Stomach (tissue), 9 donors: ENCODE results near the gene RPL27. TPM values are rescaled to one million over a fixed set of nuclear protein-coding genes. Genes with fewer than 3 reads are reported as not detected.
A peak's percentile ranks its signal among the peaks of the same experiment; 100 is the strongest.

Experiments
- DNase-seq, 2 donors: peaks; one replicate each; pipeline versions ENCODE4 v3.0.0 to v3.0.0-alpha.2; 2013 to 2019
- H3K27ac ChIP-seq, 5 donors: fragments of 200-600 bp in 4 of 5; sonication (generic) in 4 of 5; one replicate each; pipeline ENCODE4 v1.5.1; 2013 to 2019; ENCODE audit warnings: mild to moderate bottlenecking in 1 of 5, moderate library complexity in 1 of 5
- H3K27me3 ChIP-seq, 3 donors: fragments of 200-600 bp; sonication (generic); one replicate each; pipeline ENCODE4 v1.5.1; 2017 to 2019; ENCODE audit warnings: mixed run types in 1 of 3
- H3K36me3 ChIP-seq, 4 donors: fragments of 200-600 bp; sonication (generic); 1 replicate in 3 of 4; 2 replicates in 1 of 4; pipeline ENCODE4 v1.5.1; 2016 to 2019
- H3K4me1 ChIP-seq, 4 donors: fragments of 200-600 bp; sonication (generic); one replicate each; pipeline ENCODE4 v1.5.1; 2016 to 2019
- H3K4me3 ChIP-seq, 4 donors: fragments of 200-600 bp; sonication (generic) in 3 of 4; one replicate each; pipeline ENCODE4 v1.5.1; 2016 to 2019; ENCODE audit warnings: mild to moderate bottlenecking in 1 of 4
- H3K9me3 ChIP-seq, 4 donors: fragments of 200-600 bp; sonication (generic); one replicate each; pipeline ENCODE4 v1.5.1; 2016 to 2019
- CTCF ChIP-seq, 7 experiments: fragments of 450-650 bp in 4 of 7; fragments of 200-600 bp in 3 of 7; sonication (generic) in 3 of 7; IDR thresholded peaks; one replicate each; pipeline ENCODE4 v1.5.1; 2016 to 2019; ENCODE audit warnings: antibody characterized with exemption in 7 of 7, control low read depth in 2 of 7, mild to moderate bottlenecking in 1 of 7
- EP300 ChIP-seq: sonication (generic); formaldehyde crosslinking; IDR thresholded peaks from one replicate; pipeline ENCODE4 v1.6.1; 2017; ENCODE audit warnings: antibody characterized with exemption
- POLR2A ChIP-seq, 4 donors: fragments of 450-650 bp; IDR thresholded peaks; one replicate each; pipeline ENCODE4 v1.6.1; 2016; ENCODE audit warnings: antibody characterized with exemption in 4 of 4, control low read depth in 2 of 4, mild to moderate bottlenecking in 1 of 4, moderate library complexity in 1 of 4
- POLR2AphosphoS5 ChIP-seq, 3 donors: sonication (generic); formaldehyde crosslinking; IDR thresholded peaks; one replicate each; pipeline ENCODE4 v1.6.1; 2016; ENCODE audit warnings: antibody characterized with exemption in 3 of 3
- WGBS, 5 donors: extraction: QIAGEN DNeasy Blood & Tissue Kit in 3 of 5; methylation state at CpG; one replicate each; pipeline versions ENCODE4 v1.1.5 to v1.1.7; 2013 to 2018; 5-methylcytosine and 5-hydroxymethylcytosine counted together
- intact Hi-C: fragments of 100-400 bp; cut with DNase I; formaldehyde crosslinking; loops from one replicate; pipeline ENCODE4 v1.15.1; 2023; ENCODE audit warnings: low total_unique reads
- polyA plus RNA-seq, 3 donors: library from polyadenylated mRNA; stranded (reverse); fragments of 200-250 nt; gene quantifications; one replicate each; pipeline ENCODE4 v1.2.3, GENCODE V29; 2013
- total RNA-seq, 5 donors: library from RNA; depleted of rRNA; stranded (reverse); fragments of >200 nt; gene quantifications; one replicate each; pipeline versions ENCODE4 v1.1.0 to v1.2.3, GENCODE V29; 2014 to 2016
- donor health status: healthy with polysubstance abuse.
- donor health status: Bipolar disorder and iron deficiency.
- donor health status: healthy.

RPL27 gene
- total and polyA plus RNA-seq, 8 donors, result 251 to 4,199 (median 1,554) TPM

DNA sequence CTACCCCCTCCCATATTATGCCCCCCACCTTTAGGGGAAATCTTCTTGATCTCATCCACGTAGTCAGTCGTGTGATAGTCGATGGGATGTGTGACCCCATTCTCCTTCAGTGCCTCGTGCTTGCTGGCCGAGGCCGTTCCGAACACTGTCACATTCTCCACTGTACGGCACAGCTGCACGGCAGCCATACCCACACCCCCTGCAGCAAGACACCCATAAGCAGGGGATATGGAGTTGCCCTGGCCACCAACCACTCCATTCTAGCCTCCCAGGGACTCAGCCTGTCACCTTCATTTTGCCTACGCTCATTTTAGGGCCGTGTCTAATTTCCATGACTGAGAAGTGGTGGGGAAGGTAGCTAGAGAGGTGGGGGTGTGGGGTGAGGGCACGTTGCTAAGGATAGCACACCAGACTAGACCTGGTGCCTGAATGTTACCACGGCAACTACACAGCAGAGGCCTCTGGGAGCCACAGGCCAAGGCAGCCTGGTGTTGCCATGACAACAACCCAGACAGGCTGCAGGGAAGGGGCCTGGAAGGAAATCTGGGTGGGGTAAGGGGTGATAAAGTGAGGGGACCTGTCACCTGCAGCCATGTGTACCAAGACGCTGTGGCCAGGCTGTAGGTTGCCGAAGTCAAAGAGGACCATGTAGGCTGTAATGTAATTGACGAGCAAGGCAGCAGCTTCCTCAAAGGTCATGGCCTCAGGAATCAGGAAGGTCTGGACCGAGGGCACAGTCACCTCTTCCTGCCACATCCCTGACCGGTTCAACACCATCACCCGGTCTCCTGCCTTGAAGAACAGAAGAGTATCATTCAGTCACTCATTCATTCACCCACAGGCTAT, 20.0 kb downstream of the RPL27 start:
- peak overlapping the region in 4 of 5 donors; percentile 28 to 89 (median 64) for H3K27ac ChIP-seq
- H3K27me3 ChIP-seq, result no peaks in the 10 kb centered on the region
- TF ChIP-seq CTCF (IDR thresholded peaks at IDR 0.05) (no peak), POLR2A (IDR thresholded peaks at IDR 0.05) (no peak), EP300 (no peak), POLR2AphosphoS5 (IDR thresholded peaks at IDR 0.05) (no peak)
- intact Hi-C loops, result no loop called here
- no peak overlapping the region for H3K4me3 ChIP-seq
- peak in 1 of 2 donors; percentile 76 for DNase-seq
- H3K4me1 ChIP-seq, result peaks cover 51 to 80% (median 61%) of the 10 kb centered on the region in 4 donors
- peaks cover 28 to 52% (median 50%) of the 10 kb centered on the region in 4 donors for H3K36me3 ChIP-seq
- H3K9me3 ChIP-seq, result no peaks in the 10 kb centered on the region
- 67 to 78% (median 70%) methylated on average over 19 of the region's 19 CpGs for WGBS, 5 donors

GRCh38 chr17:43018932-43019331, 20.7 kb downstream of the RPL27 start:
- H3K27ac ChIP-seq, result peak overlapping the region in 4 of 5 donors; percentile 77 to 90 (median 88)
- peaks cover 51 to 79% (median 59%) of the 10 kb centered on the region in 4 donors for H3K4me1 ChIP-seq
- no peak overlapping the region for H3K4me3 ChIP-seq
- intact Hi-C loops, result no loop called here
- TF ChIP-seq POLR2AphosphoS5 (IDR thresholded peaks at IDR 0.05) (no peak), EP300 (no peak), CTCF (IDR thresholded peaks at IDR 0.05) (no peak), POLR2A (IDR thresholded peaks at IDR 0.05) (no peak)
- no peak for DNase-seq
- WGBS, 5 donors, result 33 to 52% (median 41%) methylated on average over 4 of the region's 4 CpGs
- H3K36me3 ChIP-seq, result peaks cover 21 to 45% (median 43%) of the 10 kb centered on the region in 4 donors
- no peaks in the 10 kb centered on the region for H3K9me3 ChIP-seq
- H3K27me3 ChIP-seq, result no peaks in the 10 kb centered on the region

DNA sequence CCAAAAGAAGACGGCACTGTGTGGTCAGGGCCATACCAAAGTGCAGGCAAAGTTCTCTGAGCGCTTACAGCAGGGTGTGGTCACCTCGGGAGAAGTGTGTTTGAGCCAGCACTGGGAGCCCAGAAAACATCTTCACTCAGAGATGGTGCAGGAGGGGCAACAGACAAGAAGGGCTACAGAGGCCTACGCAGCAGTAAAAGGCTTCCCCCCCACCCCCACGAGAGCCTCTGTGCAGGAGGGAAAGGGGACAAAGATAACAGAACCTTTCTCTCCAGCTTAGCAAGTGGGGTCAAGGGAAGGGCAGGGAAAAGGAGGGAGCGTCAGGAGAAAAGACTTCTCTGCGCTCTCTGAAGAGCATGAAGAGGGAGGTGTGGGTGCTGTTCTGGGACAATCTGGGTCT, 21.2 kb downstream of the RPL27 start:
- 28 to 35% (median 32%) methylated on average over 7 of the region's 7 CpGs for WGBS, 5 donors
- Histone ChIP-seq H3K4me1 (peaks cover 54 to 79% (median 62%) of the 10 kb centered on the region in 4 donors), H3K27ac (peak overlapping the region in 4 of 5 donors; percentile 77 to 90 (median 88)), H3K4me3 (peak overlapping the region in 1 of 4 donors; percentile 100), H3K9me3 (no peaks in the 10 kb centered on the region), H3K27me3 (no peaks in the 10 kb centered on the region), H3K36me3 (peaks cover 17 to 40% (median 38%) of the 10 kb centered on the region in 4 donors)
- intact Hi-C loops, result no loop called here
- no peak for DNase-seq
- no peak for TF ChIP-seq POLR2A (IDR thresholded peaks at IDR 0.05)
- TF ChIP-seq EP300, result no peak
- TF ChIP-seq CTCF (IDR thresholded peaks at IDR 0.05), result no peak
- TF ChIP-seq POLR2AphosphoS5 (IDR thresholded peaks at IDR 0.05), result no peak

DNA sequence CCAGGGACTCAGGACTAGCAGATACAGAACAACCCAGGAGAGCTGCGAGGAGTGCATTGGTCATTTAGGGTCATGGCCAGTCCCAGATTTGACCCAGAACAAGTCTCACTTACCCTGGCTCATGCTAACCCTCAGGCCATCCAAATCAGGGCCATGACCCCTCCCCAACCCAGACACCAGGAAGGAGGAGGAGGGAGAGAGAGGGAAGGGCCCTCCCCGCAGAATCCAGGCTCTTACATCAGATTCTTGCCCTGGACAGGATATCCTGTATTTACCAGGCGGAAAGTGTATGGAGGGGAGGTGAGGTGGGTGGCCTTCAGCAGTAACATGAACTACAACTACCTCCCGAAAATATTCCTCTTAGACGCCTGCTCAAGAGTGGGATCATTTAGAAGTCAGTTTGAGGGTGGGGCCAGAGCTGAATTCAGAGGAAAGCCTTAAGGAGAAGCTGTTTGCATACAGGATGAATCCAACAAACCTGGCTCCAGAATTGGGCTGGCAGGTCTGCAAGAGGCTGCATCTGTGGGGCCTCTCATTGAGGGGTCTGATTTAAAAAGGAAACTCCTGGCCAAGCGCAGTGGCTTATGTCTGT, 21.9 kb downstream of the RPL27 start:
- peak overlapping the region in 3 of 4 donors; percentile 87 to 100 (median 97) for H3K4me3 ChIP-seq
- H3K27ac ChIP-seq, result peak overlapping the region; percentile 9 to 90 (median 86)
- intact Hi-C loops, result loop anchor here (10.0 kb wide), 1 partner anchor 105 kb away; the partner anchor contains the start of gene BRCA1
- 50 to 72% (median 68%) methylated on average over 6 of the region's 6 CpGs for WGBS, 5 donors
- H3K27me3 ChIP-seq, result no peaks in the 10 kb centered on the region
- peaks cover 49 to 77% (median 59%) of the 10 kb centered on the region in 4 donors for H3K4me1 ChIP-seq
- H3K9me3 ChIP-seq, result no peaks in the 10 kb centered on the region
- peak in 1 of 2 donors; percentile 50 for DNase-seq
- TF ChIP-seq POLR2A (IDR thresholded peaks at IDR 0.05), result no peak
- peaks cover 16 to 33% (median 31%) of the 10 kb centered on the region in 4 donors for H3K36me3 ChIP-seq
